Activated CD4-positive, alpha-beta T cell treated with anti-CD3 and anti-CD28 coated beads, Interleukin-2, amount 10 ng/mL, durations not matched to agents 7 days and 5 days (primary cell): Measurements from ENCODE around the gene CSRNP3. TPM values are rescaled to one million over a fixed set of nuclear protein-coding genes. Genes with fewer than 3 reads are reported as not detected.

Experiments
- CTCF ChIA-PET: fragments of 350-600 bp; sonication (Branson Sonifier 250); formaldehyde crosslinking; loops from one replicate; lab custom pipeline; 2021; ENCODE audit warnings: antibody characterized with exemption; lab: Charles Lee
- POLR2A ChIA-PET: fragments of 350-600 bp; sonication (Branson Sonifier 250); formaldehyde crosslinking; loops from one replicate; lab custom pipeline; 2021; ENCODE audit warnings: antibody characterized with exemption; lab: Charles Lee
- DNase-seq: peaks from one replicate; pipeline ENCODE4 v3.0.0-alpha.2; 2020
- H3K27ac Mint-ChIP-seq: one replicate; pipeline ENCODE4 v1.8.0; 2021; ENCODE audit warnings: mild to moderate bottlenecking, moderate library complexity, mixed read lengths
- H3K27me3 Mint-ChIP-seq: one replicate; pipeline ENCODE4 v1.8.0; 2021; ENCODE audit warnings: mixed read lengths
- H3K36me3 Mint-ChIP-seq: one replicate; pipeline ENCODE4 v1.8.0; 2021; ENCODE audit warnings: low read depth, mixed read lengths
- H3K4me1 Mint-ChIP-seq: one replicate; pipeline ENCODE4 v1.8.0; 2021; ENCODE audit warnings: mixed read lengths
- H3K4me3 Mint-ChIP-seq: one replicate; pipeline ENCODE4 v1.8.0; 2021; ENCODE audit warnings: mild to moderate bottlenecking, moderate library complexity, mixed read lengths
- H3K9me3 Mint-ChIP-seq: one replicate; pipeline ENCODE4 v1.8.0; 2021; ENCODE audit warnings: mixed read lengths
- total RNA-seq, 2 experiments: library from RNA; stranded (reverse); gene quantifications; one replicate each; pipeline ENCODE4 v1.2.3, GENCODE V29; 2021

CSRNP3 gene
- total RNA-seq, 2 experiments from 2014 or later, result not detected

GRCh38 chr2:165475277-165476004 lies 5.9 kb downstream of the CSRNP3 start:
- Mint-ChIP-seq H3K27ac (no peak overlapping the region), H3K9me3 (no peaks in the 10 kb centered on the region), H3K27me3 (no peaks in the 10 kb centered on the region), H3K4me3 (no peak overlapping the region), H3K36me3 (no peaks in the 10 kb centered on the region), H3K4me1 (no peaks in the 10 kb centered on the region)
- POLR2A ChIA-PET, result interaction anchor here (0.6 kb wide), 1 partner anchor 34 kb away, joined by 6 read pairs; no protein-coding TSS in a partner anchor
- CTCF ChIA-PET, result no interaction called here
- no peak for DNase-seq

GRCh38 chr2:165479856-165480255 lies 10.4 kb downstream of the CSRNP3 start:
- CTCF ChIA-PET, result interaction anchor here (0.7 kb wide), 1 partner anchor 483 kb away, joined by 3 read pairs; no protein-coding TSS in a partner anchor
- no peak overlapping the region for H3K4me3 Mint-ChIP-seq
- no peaks in the 10 kb centered on the region for H3K4me1 Mint-ChIP-seq
- H3K27me3 Mint-ChIP-seq, result no peaks in the 10 kb centered on the region
- H3K27ac Mint-ChIP-seq, result no peak overlapping the region
- POLR2A ChIA-PET, result no interaction called here
- no peaks in the 10 kb centered on the region for H3K9me3 Mint-ChIP-seq
- DNase-seq, result no peak
- H3K36me3 Mint-ChIP-seq, result no peaks in the 10 kb centered on the region

- CTCF ChIA-PET, result no interaction called here
These were observed 25.1 kb downstream of the CSRNP3 start for GRCh38 chr2:165494573-165494972.

GRCh38 chr2:165497659-165498317 lies 28.3 kb downstream of the CSRNP3 start:
- H3K9me3 Mint-ChIP-seq, result no peaks in the 10 kb centered on the region
- H3K36me3 Mint-ChIP-seq, result no peaks in the 10 kb centered on the region
- no peak for DNase-seq
- no peaks in the 10 kb centered on the region for H3K4me1 Mint-ChIP-seq
- CTCF ChIA-PET, result no interaction called here
- H3K4me3 Mint-ChIP-seq, result no peak overlapping the region
- H3K27me3 Mint-ChIP-seq, result peaks cover 2% of the 10 kb centered on the region
- POLR2A ChIA-PET, result no interaction called here
- H3K27ac Mint-ChIP-seq, result no peak overlapping the region

More at GRCh38 chr2:165494573-165494972, 25.1 kb downstream of the CSRNP3 start:
- POLR2A ChIA-PET, result no interaction called here
- Mint-ChIP-seq H3K27me3 (peaks cover 2% of the 10 kb centered on the region), H3K36me3 (no peaks in the 10 kb centered on the region), H3K4me3 (no peak overlapping the region), H3K4me1 (no peaks in the 10 kb centered on the region), H3K27ac (no peak overlapping the region), H3K9me3 (peaks cover 2% of the 10 kb centered on the region)
- no peak for DNase-seq

- no peak for DNase-seq
- H3K4me1 Mint-ChIP-seq, result no peaks in the 10 kb centered on the region
- ChIA-PET POLR2A (no interaction called here), CTCF (no interaction called here)
- no peak overlapping the region for H3K27ac Mint-ChIP-seq
- no peaks in the 10 kb centered on the region for H3K36me3 Mint-ChIP-seq
- no peaks in the 10 kb centered on the region for H3K9me3 Mint-ChIP-seq
- peaks cover 2% of the 10 kb centered on the region for H3K27me3 Mint-ChIP-seq
- no peak overlapping the region for H3K4me3 Mint-ChIP-seq
These were observed 29.6 kb downstream of the CSRNP3 start for GRCh38 chr2:165499131-165499530.

GRCh38 chr2:165500001-165500400 lies 30.5 kb downstream of the CSRNP3 start:
- DNase-seq, result no peak
- H3K4me1 Mint-ChIP-seq, result no peaks in the 10 kb centered on the region
- no peak overlapping the region for H3K27ac Mint-ChIP-seq
- H3K9me3 Mint-ChIP-seq, result no peaks in the 10 kb centered on the region
- POLR2A ChIA-PET, result no interaction called here
- peaks cover 2% of the 10 kb centered on the region for H3K27me3 Mint-ChIP-seq
- no peak overlapping the region for H3K4me3 Mint-ChIP-seq
- no peaks in the 10 kb centered on the region for H3K36me3 Mint-ChIP-seq
- CTCF ChIA-PET, result no interaction called here

GRCh38 chr2:165500816-165501215 lies 31.3 kb downstream of the CSRNP3 start:
- DNase-seq, result no peak
- POLR2A ChIA-PET, result no interaction called here
- Mint-ChIP-seq H3K27me3 (peaks cover 2% of the 10 kb centered on the region), H3K4me3 (no peak overlapping the region), H3K36me3 (no peaks in the 10 kb centered on the region), H3K27ac (no peak overlapping the region), H3K4me1 (no peaks in the 10 kb centered on the region), H3K9me3 (no peaks in the 10 kb centered on the region)
- CTCF ChIA-PET, result interaction anchor here (1.0 kb wide), 1 partner anchor 14 kb away, joined by 3 read pairs; no protein-coding TSS in a partner anchor

- no peaks in the 10 kb centered on the region for H3K4me1 Mint-ChIP-seq
- H3K9me3 Mint-ChIP-seq, result no peaks in the 10 kb centered on the region
- no peak overlapping the region for H3K4me3 Mint-ChIP-seq
- ChIA-PET CTCF (no interaction called here), POLR2A (no interaction called here)
- DNase-seq, result no peak
- H3K27me3 Mint-ChIP-seq, result peaks cover 3% of the 10 kb centered on the region
- H3K27ac Mint-ChIP-seq, result no peak overlapping the region
- H3K36me3 Mint-ChIP-seq, result no peaks in the 10 kb centered on the region
These were observed 36.0 kb downstream of the CSRNP3 start for GRCh38 chr2:165505514-165505913.

- no peak for DNase-seq
- Mint-ChIP-seq H3K4me1 (no peaks in the 10 kb centered on the region), H3K27ac (no peak overlapping the region), H3K36me3 (no peaks in the 10 kb centered on the region), H3K27me3 (peaks cover 3% of the 10 kb centered on the region), H3K4me3 (no peak overlapping the region), H3K9me3 (no peaks in the 10 kb centered on the region)
- POLR2A ChIA-PET, result no interaction called here
- CTCF ChIA-PET, result no interaction called here
These were observed 39.4 kb downstream of the CSRNP3 start for GRCh38 chr2:165508927-165509326.

- POLR2A ChIA-PET, result no interaction called here
These were observed 44.0 kb downstream of the CSRNP3 start for GRCh38 chr2:165513479-165513878.

GRCh38 chr2:165518611-165519010 lies 49.1 kb downstream of the CSRNP3 start:
- no peaks in the 10 kb centered on the region for H3K9me3 Mint-ChIP-seq
- no peaks in the 10 kb centered on the region for H3K36me3 Mint-ChIP-seq
- ChIA-PET CTCF (no interaction called here), POLR2A (no interaction called here)
- no peaks in the 10 kb centered on the region for H3K27me3 Mint-ChIP-seq
- DNase-seq, result no peak
- H3K4me3 Mint-ChIP-seq, result no peak overlapping the region
- H3K27ac Mint-ChIP-seq, result no peak overlapping the region
- H3K4me1 Mint-ChIP-seq, result no peaks in the 10 kb centered on the region

More at GRCh38 chr2:165513479-165513878, 44.0 kb downstream of the CSRNP3 start:
- Mint-ChIP-seq H3K27me3 (peaks cover 3% of the 10 kb centered on the region), H3K36me3 (no peaks in the 10 kb centered on the region), H3K4me1 (no peaks in the 10 kb centered on the region), H3K9me3 (no peaks in the 10 kb centered on the region), H3K4me3 (no peak overlapping the region), H3K27ac (no peak overlapping the region)
- no peak for DNase-seq
- CTCF ChIA-PET, result no interaction called here

GRCh38 chr2:165522719-165523118 lies 53.2 kb downstream of the CSRNP3 start:
- no peak for DNase-seq
- H3K9me3 Mint-ChIP-seq, result no peaks in the 10 kb centered on the region
- H3K4me3 Mint-ChIP-seq, result no peak overlapping the region
- ChIA-PET POLR2A (no interaction called here), CTCF (no interaction called here)
- no peak overlapping the region for H3K27ac Mint-ChIP-seq
- no peaks in the 10 kb centered on the region for H3K27me3 Mint-ChIP-seq
- H3K4me1 Mint-ChIP-seq, result no peaks in the 10 kb centered on the region
- no peaks in the 10 kb centered on the region for H3K36me3 Mint-ChIP-seq

GRCh38 chr2:165524720-165525119 lies 55.2 kb downstream of the CSRNP3 start:
- DNase-seq, result no peak
- CTCF ChIA-PET, result no interaction called here
- POLR2A ChIA-PET, result no interaction called here
- Mint-ChIP-seq H3K9me3 (no peaks in the 10 kb centered on the region), H3K27me3 (no peaks in the 10 kb centered on the region), H3K4me1 (no peaks in the 10 kb centered on the region), H3K4me3 (no peak overlapping the region), H3K36me3 (no peaks in the 10 kb centered on the region), H3K27ac (no peak overlapping the region)
